Stimulated activated CD8-positive, alpha-beta memory T cell treated with anti-CD3 and anti-CD28 coated beads, Interleukin-12 subunit alpha, Interleukin-12 subunit beta, amount 100 ng/mL, for 24 hours (primary cell): ENCODE results near the gene TSC22D3.

Experiments
- DNase-seq: peaks from one replicate; pipeline ENCODE4 v3.0.0-alpha.2; 2020; ENCODE audit errors: extremely low read depth

Gene TSC22D3

GRCh38 chrX:107730991-107731766, 44.4 kb downstream of the TSC22D3 start:
- DNase-seq: no peak

- no peak for DNase-seq
Observed at GRCh38 chrX:107730298-107730655, 45.3 kb downstream of the TSC22D3 start.

GRCh38 chrX:107729558-107730297, 45.9 kb downstream of the TSC22D3 start:
- DNase-seq: no peak

- no peak for DNase-seq
Observed at GRCh38 chrX:107728371-107729099, 47.1 kb downstream of the TSC22D3 start.

GRCh38 chrX:107726816-107727534, 48.6 kb downstream of the TSC22D3 start:
- no peak for DNase-seq

- DNase-seq: no peak
Observed at GRCh38 chrX:107725761-107726555, 49.6 kb downstream of the TSC22D3 start.

- no peak for DNase-seq
Observed at GRCh38 chrX:107724653-107725052, 50.9 kb downstream of the TSC22D3 start.

- DNase-seq: no peak
Observed at GRCh38 chrX:107723511-107723910, 52.1 kb downstream of the TSC22D3 start.

GRCh38 chrX:107721966-107722707, 53.5 kb downstream of the TSC22D3 start:
- no peak for DNase-seq

GRCh38 chrX:107721318-107721717, 54.3 kb downstream of the TSC22D3 start:
- no peak for DNase-seq

GRCh38 chrX:107718156-107718621, 57.4 kb downstream of the TSC22D3 start:
- DNase-seq: peak; percentile 22

- peak; percentile 57 for DNase-seq
Observed at GRCh38 chrX:107716816-107717700, 58.5 kb downstream of the TSC22D3 start.

- no peak for DNase-seq
Observed at GRCh38 chrX:107716118-107716684, 59.4 kb downstream of the TSC22D3 start.

GRCh38 chrX:107715331-107716117, 60.1 kb downstream of the TSC22D3 start:
- no peak for DNase-seq

GRCh38 chrX:107714206-107714891, 61.2 kb downstream of the TSC22D3 start:
- no peak for DNase-seq

GRCh38 chrX:107713543-107714205, 61.9 kb downstream of the TSC22D3 start:
- no peak for DNase-seq

GRCh38 chrX:107713203-107713542, 62.4 kb downstream of the TSC22D3 start:
- DNase-seq: no peak
